Smooth muscle cell (in vitro differentiated cells): ENCODE measurements around the gene CCDC81. TPM values are rescaled to one million over a fixed set of nuclear protein-coding genes. Genes with fewer than 3 reads are reported as not detected.

Source experiments
- DNase-seq: peaks from one replicate; lab custom pipeline; 2025; ENCODE audit not compliant: unreplicated experiment; lab: John Stamatoyannopoulos, UW
- H2AFZ ChIP-seq: fragments of 200-600 bp; sonication (generic); 2 replicates; pipeline ENCODE4 v1.6.0; 2016; ENCODE audit warnings: antibody characterized with exemption, low read depth, mild to moderate bottlenecking
- H3F3A ChIP-seq: fragments of 200-600 bp; sonication (generic); 2 replicates; pipeline ENCODE4 v1.6.0; 2017; ENCODE audit warnings: antibody characterized with exemption, low read depth
- H3K27ac ChIP-seq: fragments of 200-600 bp; sonication (generic); 2 replicates; pipeline ENCODE4 v1.5.1; 2016; ENCODE audit warnings: low read depth, mild to moderate bottlenecking
- H3K27me3 ChIP-seq: fragments of 200-600 bp; sonication (generic); 2 replicates; pipeline ENCODE4 v1.6.1; 2016; ENCODE audit warnings: low read depth, mild to moderate bottlenecking
- H3K36me3 ChIP-seq: fragments of 200-600 bp; sonication (generic); 2 replicates; pipeline ENCODE4 v1.5.1; 2016; ENCODE audit warnings: low read depth
- H3K4me1 ChIP-seq: fragments of 200-600 bp; sonication (generic); 2 replicates; pipeline ENCODE4 v1.5.1; 2016; ENCODE audit warnings: low read depth
- H3K4me2 ChIP-seq: fragments of 200-600 bp; sonication (generic); 2 replicates; pipeline ENCODE4 v1.6.0; 2016; ENCODE audit warnings: mild to moderate bottlenecking
- H3K4me3 ChIP-seq: fragments of 200-600 bp; sonication (generic); 2 replicates; pipeline ENCODE4 v1.5.1; 2016; ENCODE audit warnings: mild to moderate bottlenecking
- H3K79me2 ChIP-seq: fragments of 200-600 bp; sonication (generic); 2 replicates; pipeline ENCODE4 v1.6.0; 2016; ENCODE audit warnings: low read depth, mild to moderate bottlenecking
- H3K9ac ChIP-seq: fragments of 200-600 bp; sonication (generic); 2 replicates; pipeline ENCODE4 v1.6.0; 2016; ENCODE audit warnings: low read depth
- H3K9me3 ChIP-seq: fragments of 200-600 bp; sonication (generic); replicated peaks from 2 replicates; pipeline ENCODE4 v1.5.1; 2016; ENCODE audit warnings: low read depth
- H4K20me1 ChIP-seq: fragments of 200-600 bp; sonication (generic); 2 replicates; pipeline ENCODE4 v1.6.0; 2016; ENCODE audit warnings: low read depth
- WGBS: methylation state at CpG from one replicate; pipeline ENCODE4 v1.1.7; 2016; ENCODE audit warnings: low lambda C conversion rate; 5-methylcytosine and 5-hydroxymethylcytosine counted together
- polyA plus RNA-seq: library from polyadenylated mRNA; unstranded; fragments of >200 nt; fragmentation: Nextera tagmentation; extraction: Ambion mirVana; gene quantifications from 2 replicates; pipeline ENCODE4 v1.2.1, GENCODE V29; 2016
- total RNA-seq: library from RNA; depleted of rRNA; stranded (reverse); fragments of >200 nt; gene quantifications from 2 replicates; pipeline ENCODE4 v1.2.3, GENCODE V29; 2014
- TF ChIP-seq, protein P1 (sequence below): fragments of 200-600 bp; sonication (generic); IDR thresholded peaks from 2 replicates; pipeline ENCODE4 v1.5.1; 2017; ENCODE audit warnings: borderline replicate concordance, mild to moderate bottlenecking, antibody characterized with exemption; ENCODE audit not compliant: insufficient read depth, poor library complexity, severe bottlenecking

The CCDC81 gene
- total RNA-seq (6.5 and 9.8 TPM in 2 replicates), polyA plus RNA-seq (4.3 and 4.8 TPM in 2 replicates)

- Histone ChIP-seq H3F3A (peaks cover 8% of the 10 kb centered on the region), H3K27ac (no peak within 1 kb of the TSS), H2AFZ (no peak within 1 kb of the TSS), H3K36me3 (no peaks in the 10 kb centered on the region), H4K20me1 (no peaks in the 10 kb centered on the region), H3K27me3 (no peaks in the 10 kb centered on the region), H3K4me1 (no peaks in the 10 kb centered on the region), H3K79me2 (no peaks in the 10 kb centered on the region), H3K4me3 (peak within 1 kb of the TSS; percentile 11), H3K9ac (no peak within 1 kb of the TSS), H3K4me2 (peak within 1 kb of the TSS; percentile 62), H3K9me3 (no peaks in the 10 kb centered on the region)
- WGBS = 21% methylated on average over 25 of the region's 25 CpGs
- TF ChIP-seq, protein P1, sequence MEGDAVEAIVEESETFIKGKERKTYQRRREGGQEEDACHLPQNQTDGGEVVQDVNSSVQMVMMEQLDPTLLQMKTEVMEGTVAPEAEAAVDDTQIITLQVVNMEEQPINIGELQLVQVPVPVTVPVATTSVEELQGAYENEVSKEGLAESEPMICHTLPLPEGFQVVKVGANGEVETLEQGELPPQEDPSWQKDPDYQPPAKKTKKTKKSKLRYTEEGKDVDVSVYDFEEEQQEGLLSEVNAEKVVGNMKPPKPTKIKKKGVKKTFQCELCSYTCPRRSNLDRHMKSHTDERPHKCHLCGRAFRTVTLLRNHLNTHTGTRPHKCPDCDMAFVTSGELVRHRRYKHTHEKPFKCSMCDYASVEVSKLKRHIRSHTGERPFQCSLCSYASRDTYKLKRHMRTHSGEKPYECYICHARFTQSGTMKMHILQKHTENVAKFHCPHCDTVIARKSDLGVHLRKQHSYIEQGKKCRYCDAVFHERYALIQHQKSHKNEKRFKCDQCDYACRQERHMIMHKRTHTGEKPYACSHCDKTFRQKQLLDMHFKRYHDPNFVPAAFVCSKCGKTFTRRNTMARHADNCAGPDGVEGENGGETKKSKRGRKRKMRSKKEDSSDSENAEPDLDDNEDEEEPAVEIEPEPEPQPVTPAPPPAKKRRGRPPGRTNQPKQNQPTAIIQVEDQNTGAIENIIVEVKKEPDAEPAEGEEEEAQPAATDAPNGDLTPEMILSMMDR = no peak
- no peak for DNase-seq
Measured at GRCh38 chr11:86374586-86374985, at the start of gene CCDC81. TSS of gene CCDC81 (plus strand) at chr11:86374887. CDS start at chr11:86375164, 277 bp downstream.

DNA sequence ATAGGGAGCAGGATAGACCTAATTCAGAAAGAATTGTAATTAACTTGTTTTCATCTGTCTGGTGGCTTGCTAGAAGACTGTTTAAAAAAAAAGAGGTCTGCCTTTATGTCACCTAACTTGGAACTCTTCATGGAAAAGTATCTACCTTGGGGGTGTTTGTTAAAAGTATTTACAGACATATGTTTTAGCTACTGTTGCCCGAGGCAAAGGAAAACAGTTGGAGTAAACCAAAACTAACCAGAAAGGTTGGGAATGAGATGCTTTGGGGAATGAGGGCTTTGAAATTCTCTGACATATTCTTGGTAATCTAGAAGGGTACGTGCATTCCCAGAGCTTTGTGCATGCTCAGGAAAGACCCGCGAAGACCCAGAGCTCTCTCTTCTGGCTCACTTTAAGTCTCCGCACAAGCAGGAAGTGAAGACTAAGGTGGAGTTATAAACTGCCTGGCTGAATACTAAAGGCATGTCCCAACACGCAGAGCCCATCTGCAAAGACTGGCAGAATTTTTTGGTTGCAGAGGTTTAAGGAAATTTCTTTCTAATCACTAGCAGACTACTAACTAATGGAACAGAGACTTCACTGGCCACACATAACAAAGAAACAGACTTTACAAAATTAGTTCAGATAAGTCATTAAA, 39.4 kb upstream of the CCDC81 start:
- Histone ChIP-seq H2AFZ (no peak overlapping the region), H3K9ac (no peak overlapping the region), H3K4me1 (no peaks in the 10 kb centered on the region), H3K27me3 (no peaks in the 10 kb centered on the region), H3K36me3 (peaks cover 6% of the 10 kb centered on the region), H3K79me2 (peaks cover 6% of the 10 kb centered on the region), H3K9me3 (no peaks in the 10 kb centered on the region), H3K27ac (peak overlapping the region; percentile 55), H4K20me1 (no peaks in the 10 kb centered on the region), H3F3A (no peaks in the 10 kb centered on the region), H3K4me2 (no peak overlapping the region), H3K4me3 (no peak overlapping the region)
- TF ChIP-seq, protein P1 = no peak
- 77% methylated on average over 6 of the region's 6 CpGs for WGBS
- DNase-seq = no peak

- Histone ChIP-seq H3K4me3 (no peak overlapping the region), H3K9me3 (no peaks in the 10 kb centered on the region), H3K36me3 (peaks cover 6% of the 10 kb centered on the region), H3K27me3 (no peaks in the 10 kb centered on the region), H3K9ac (no peak overlapping the region), H4K20me1 (peaks cover 3% of the 10 kb centered on the region), H3K4me2 (no peak overlapping the region), H3K4me1 (no peaks in the 10 kb centered on the region), H3K27ac (no peak overlapping the region), H2AFZ (no peak overlapping the region), H3K79me2 (peaks cover 22% of the 10 kb centered on the region), H3F3A (no peaks in the 10 kb centered on the region)
- TF ChIP-seq, protein P1 = no peak
- no peak for DNase-seq
- 100% methylated on average over 2 of the region's 2 CpGs for WGBS
Measured at GRCh38 chr11:86337227-86337626, 37.5 kb upstream of the CCDC81 start.

- H3K9ac ChIP-seq = no peak overlapping the region
- H3K79me2 ChIP-seq = peaks cover 32% of the 10 kb centered on the region
- H2AFZ ChIP-seq = no peak overlapping the region
- H3K27me3 ChIP-seq = no peaks in the 10 kb centered on the region
- 78% methylated on average over 3 of the region's 3 CpGs for WGBS
- no peak overlapping the region for H3K4me3 ChIP-seq
- H3K9me3 ChIP-seq = no peaks in the 10 kb centered on the region
- no peaks in the 10 kb centered on the region for H3K4me1 ChIP-seq
- peaks cover 6% of the 10 kb centered on the region for H3K36me3 ChIP-seq
- H4K20me1 ChIP-seq = peaks cover 24% of the 10 kb centered on the region
- no peaks in the 10 kb centered on the region for H3F3A ChIP-seq
- H3K27ac ChIP-seq = no peak overlapping the region
- DNase-seq = no peak
- no peak overlapping the region for H3K4me2 ChIP-seq
- TF ChIP-seq, protein P1 = no peak
Measured at GRCh38 chr11:86341382-86341781, 33.3 kb upstream of the CCDC81 start.
